Lower leg skin (tissue), 4 donors: Measurements from ENCODE around the gene LCE1E. TPM values are rescaled to one million over a fixed set of nuclear protein-coding genes. Genes with fewer than 3 reads are reported as not detected.

Source experiments
- DNase-seq, 2 donors: peaks; one replicate each; pipeline ENCODE4 v3.0.0-alpha.2; 2019; ENCODE audit warnings: low spot score in 2 of 2
- H3K4me3 ChIP-seq: fragments of 200-600 bp; sonication (generic); 2 replicates; pipeline ENCODE4 v1.5.1; 2017; ENCODE audit warnings: mild to moderate bottlenecking, low read depth; ENCODE audit not compliant: poor library complexity, severe bottlenecking
- CTCF ChIP-seq, 3 donors: fragments of 450-650 bp; IDR thresholded peaks; one replicate each; pipeline ENCODE4 v1.5.1; 2016; ENCODE audit warnings: antibody characterized with exemption in 3 of 3, mild to moderate bottlenecking in 3 of 3, moderate library complexity in 2 of 3
- POLR2A ChIP-seq, 2 donors: fragments of 450-650 bp; IDR thresholded peaks; one replicate each; pipeline ENCODE4 v1.6.1; 2016 to 2017; ENCODE audit warnings: antibody characterized with exemption in 2 of 2, mild to moderate bottlenecking in 1 of 2, moderate library complexity in 1 of 2
- WGBS, 2 donors: methylation state at CpG; one replicate each; pipeline ENCODE4 v1.1.5; 2018; 5-methylcytosine and 5-hydroxymethylcytosine counted together
- intact Hi-C: fragments of 100-400 bp; cut with DNase I; formaldehyde crosslinking; loops from one replicate; pipeline ENCODE4 v1.15.0; 2023; ENCODE audit warnings: low total_unique reads
- total RNA-seq, 4 donors: library from RNA; depleted of rRNA; stranded (reverse); fragments of >200 nt; gene quantifications; one replicate each; pipeline ENCODE4 v1.1.0, GENCODE V29; 2016

The LCE1E gene
- total RNA-seq, result 100 to 1,000 TPM in 2 of 4 donors, 10 to 100 TPM in 2; 45.3 to 112 (median 101) TPM

GRCh38 chr1:152786077-152786476, at the start of gene LCE1E:
LCE1E (plus strand) TSS chr1:152786257; CDS start chr1:152787300, 1,043 bp downstream.
- WGBS, 2 donors, result 17 to 25% methylated on average over 2 of the region's 2 CpGs
- TF ChIP-seq CTCF (IDR thresholded peaks at IDR 0.05) (no peak), POLR2A (IDR thresholded peaks at IDR 0.05) (no peak)
- DNase-seq, result no peak
- intact Hi-C loops, result no loop called here
- no peak within 1 kb of the TSS for H3K4me3 ChIP-seq

- DNase-seq, result no peak
- 85 to 87% methylated on average over 5 of the region's 5 CpGs for WGBS, 2 donors
- H3K4me3 ChIP-seq, result no peak overlapping the region
- TF ChIP-seq POLR2A (IDR thresholded peaks at IDR 0.05) (no peak), CTCF (IDR thresholded peaks at IDR 0.05) (no peak)
- intact Hi-C loops, result no loop called here
These were observed 48.1 kb upstream of the LCE1E start for GRCh38 chr1:152737997-152738396.

GRCh38 chr1:152739841-152740240, 46.2 kb upstream of the LCE1E start:
- intact Hi-C loops, result no loop called here
- H3K4me3 ChIP-seq, result no peak overlapping the region
- no peak for DNase-seq
- no peak for TF ChIP-seq POLR2A (IDR thresholded peaks at IDR 0.05)
- no peak for TF ChIP-seq CTCF (IDR thresholded peaks at IDR 0.05)
- WGBS, 2 donors, result 49% methylated on average over 3 of the region's 3 CpGs

- no peak overlapping the region for H3K4me3 ChIP-seq
- no peak for TF ChIP-seq POLR2A (IDR thresholded peaks at IDR 0.05)
- no peak for TF ChIP-seq CTCF (IDR thresholded peaks at IDR 0.05)
- intact Hi-C loops, result no loop called here
- no peak for DNase-seq
These were observed 44.4 kb upstream of the LCE1E start for GRCh38 chr1:152741656-152742055.

GRCh38 chr1:152743371-152744145, 42.5 kb upstream of the LCE1E start:
- H3K4me3 ChIP-seq, result no peak overlapping the region
- no peak for DNase-seq
- WGBS, 2 donors, result 51 to 62% methylated on average over 2 of the region's 2 CpGs
- TF ChIP-seq POLR2A (IDR thresholded peaks at IDR 0.05) (no peak), CTCF (IDR thresholded peaks at IDR 0.05) (no peak)
- intact Hi-C loops, result no loop called here

- 60 to 63% methylated on average over 4 of the region's 4 CpGs for WGBS, 2 donors
- DNase-seq, result no peak
- TF ChIP-seq POLR2A (IDR thresholded peaks at IDR 0.05) (no peak), CTCF (IDR thresholded peaks at IDR 0.05) (no peak)
- H3K4me3 ChIP-seq, result no peak overlapping the region
- intact Hi-C loops, result no loop called here
These were observed 40.8 kb upstream of the LCE1E start for GRCh38 chr1:152745289-152745704.
